A549 (cell line): ENCODE results near the gene ACADL. TPM values are rescaled to one million over a fixed set of nuclear protein-coding genes. Genes with fewer than 3 reads are reported as not detected.

Experiments
- ATAC-seq, 2 experiments: fragments of 200-7000 bp in 1 of 2; fragments of >200 bp in 1 of 2; cut with Nextera tagmentation in 1 of 2; cut with Tn5 transposase in 1 of 2; 3 replicates each; pipeline versions ENCODE4 v1.8.0 to v1.9.1; 2018 to 2020; ENCODE audit warnings: mild to moderate bottlenecking in 1 of 2, moderate library complexity in 1 of 2
- CTCF ChIA-PET: fragments of 300-600 bp; sonication (Branson Sonifier 250); formaldehyde crosslinking; extraction: SDS; loops from one replicate; lab custom pipeline; 2021; ENCODE audit warnings: antibody characterized with exemption, inconsistent platforms; lab: Yijun Ruan, JAX
- POLR2A ChIA-PET: fragments of 350-600 bp; formaldehyde crosslinking; extraction: SDS; loops from one replicate; lab custom pipeline; 2021; ENCODE audit warnings: antibody characterized with exemption, inconsistent platforms; lab: Yijun Ruan, JAX
- DNase-seq, 2 experiments: peaks; one replicate each; pipeline versions ENCODE4 v3.0.0 to v3.0.0-alpha.2; 2011 to 2016; ENCODE audit warnings: low read depth in 1 of 2, low spot score in 1 of 2
- FAIRE-seq: peaks from 2 replicates; lab custom pipeline; 2011; peaks lifted over from hg19 to GRCh38; lab: Jason Lieb, UNC
- H3K27ac ChIP-seq, 2 experiments: fragments of >200 bp; sonication (Bioruptor Twin); formaldehyde crosslinking; 3 replicates each; pipeline ENCODE4 v1.5.1; 2016 to 2017
- H3K4me1 ChIP-seq: fragments of >200 bp; sonication (Bioruptor Twin); formaldehyde crosslinking; 3 replicates; pipeline ENCODE4 v1.6.1; 2016
- H3K4me2 ChIP-seq: fragments of >200 bp; sonication (Bioruptor Twin); formaldehyde crosslinking; 3 replicates; pipeline ENCODE4 v1.6.1; 2016
- H3K4me3 ChIP-seq: fragments of >200 bp; sonication (Bioruptor Twin); formaldehyde crosslinking; 3 replicates; pipeline ENCODE4 v1.5.1; 2016
- H3K9me3 ChIP-seq: fragments of >200 bp; sonication (Bioruptor Twin); formaldehyde crosslinking; 3 replicates; pipeline ENCODE4 v1.6.1; 2016
- CHD4 ChIP-seq: fragments of 200-600 bp; sonication (generic); IDR thresholded peaks from 2 replicates; pipeline ENCODE4 v1.6.1; 2016; ENCODE audit warnings: antibody characterized with exemption, mild to moderate bottlenecking, borderline replicate concordance
- EP300 ChIP-seq, 2 experiments: fragments of >200 bp; sonication (Bioruptor Twin); formaldehyde crosslinking; IDR thresholded peaks; 2 replicates in 1 of 2; 3 replicates in 1 of 2; pipeline ENCODE4 v1.6.1; 2016 to 2017
- FOSB ChIP-seq: fragments of 250-450 bp; sonication (Bioruptor Pico); IDR thresholded peaks from 2 replicates; pipeline ENCODE4 v1.5.0; 2020; ENCODE audit warnings: mild to moderate bottlenecking, moderate library complexity
- KDM1A ChIP-seq: fragments of 200-600 bp; sonication (generic); IDR thresholded peaks from 2 replicates; pipeline ENCODE4 v1.6.1; 2016; ENCODE audit warnings: low read depth, mild to moderate bottlenecking
- KDM5A ChIP-seq: fragments of 200-600 bp; sonication (generic); IDR thresholded peaks from 2 replicates; pipeline ENCODE4 v1.6.1; 2016; ENCODE audit warnings: antibody characterized with exemption, mild to moderate bottlenecking
- MAFK ChIP-seq: fragments of 450-650 bp; IDR thresholded peaks from 2 replicates; pipeline ENCODE4 v1.6.1; 2014; ENCODE audit not compliant: partially characterized antibody
- MYC ChIP-seq: IDR thresholded peaks from 2 replicates; pipeline ENCODE4 v1.6.1; 2012; ENCODE audit warnings: mild to moderate bottlenecking, inconsistent platforms, low read length, improper control_type of control experiment, borderline replicate concordance
- NFE2L2 ChIP-seq: fragments of 150-350 bp; conservative IDR thresholded peaks from 2 replicates; pipeline ENCODE4 v1.6.1; 2014; ENCODE audit warnings: low read length
- NPAS2 ChIP-seq: fragments of 250-450 bp; sonication (Bioruptor Pico); IDR thresholded peaks from 2 replicates; pipeline ENCODE4 v1.8.0; 2022; ENCODE audit warnings: mild to moderate bottlenecking, moderate library complexity, borderline replicate concordance
- PHF8 ChIP-seq: fragments of 200-600 bp; sonication (generic); IDR thresholded peaks from 2 replicates; pipeline ENCODE4 v1.6.1; 2016; ENCODE audit warnings: low read depth, mild to moderate bottlenecking, antibody characterized with exemption, moderate library complexity, borderline replicate concordance
- RARB ChIP-seq: fragments of 250-450 bp; sonication (Bioruptor Pico); IDR thresholded peaks from 2 replicates; pipeline ENCODE4 v1.8.0; 2021; ENCODE audit warnings: mild to moderate bottlenecking, moderate library complexity
- RNF2 ChIP-seq: fragments of 200-600 bp; sonication (generic); IDR thresholded peaks from 2 replicates; pipeline ENCODE4 v1.6.1; 2016; ENCODE audit warnings: low read depth, mild to moderate bottlenecking, antibody characterized with exemption, moderate library complexity, borderline replicate concordance
- SMC3 ChIP-seq: fragments of >200 bp; sonication (Bioruptor Twin); formaldehyde crosslinking; IDR thresholded peaks from 3 replicates; pipeline ENCODE4 v1.6.1; 2018; ENCODE audit warnings: inconsistent platforms
- TFCP2L1 ChIP-seq: fragments of 250-450 bp; sonication (Bioruptor Pico); IDR thresholded peaks from 2 replicates; pipeline ENCODE4 v1.5.0; 2021; ENCODE audit warnings: mild to moderate bottlenecking
- TP53 ChIP-seq: fragments of 250-450 bp; sonication (Bioruptor Pico); IDR thresholded peaks from 2 replicates; pipeline ENCODE4 v1.5.0; 2021; ENCODE audit warnings: mild to moderate bottlenecking, moderate library complexity
- ZSCAN20 ChIP-seq: fragments of 250-450 bp; sonication (Bioruptor Pico); IDR thresholded peaks from 2 replicates; pipeline ENCODE4 v1.8.0; 2022; ENCODE audit warnings: mild to moderate bottlenecking, moderate library complexity
- WGBS: methylation state at CpG from one replicate; pipeline ENCODE4 v1.1.6; 2017; ENCODE audit errors: missing lambda C conversion rate; 5-methylcytosine and 5-hydroxymethylcytosine counted together
- polyA minus RNA-seq: library from RNA; depleted of rRNA, polyadenylated mRNA; stranded (reverse); fragments of >200 nt; gene quantifications from 2 replicates; pipeline ENCODE4 v1.2.3, GENCODE V29; 2011; rRNA and poly(A)+ RNA removed
- polyA plus RNA-seq, 4 experiments: library from polyadenylated mRNA; depleted of rRNA in 3 of 4; stranded (reverse); fragments of >200 nt; fragmentation: RNase III in 1 of 4; extraction: RNeasy Plus Mini Kit Qiagen cat#74134 plus additional on column Dnase treatment in 1 of 4; gene quantifications; 2 replicates in 3 of 4; 3 replicates in 1 of 4; pipeline ENCODE4 v1.2.3, GENCODE V29; 2011 to 2017
- TF ChIP-seq, protein P1 (sequence below): IDR thresholded peaks from 2 replicates; pipeline ENCODE4 v1.6.1; 2012
- TF ChIP-seq, protein P2 (sequence below): fragments of 250-450 bp; sonication (Bioruptor Pico); IDR thresholded peaks from 2 replicates; pipeline ENCODE4 v1.5.0; 2021; ENCODE audit warnings: mild to moderate bottlenecking, moderate library complexity, borderline replicate concordance
- TF ChIP-seq, protein P3 (sequence below): IDR thresholded peaks from 2 replicates; pipeline ENCODE4 v1.6.1; 2012; ENCODE audit warnings: low read depth, borderline replicate concordance
- TF ChIP-seq, protein P4 (sequence below): fragments of 200-600 bp; sonication (generic); IDR thresholded peaks from 2 replicates; pipeline ENCODE4 v1.6.1; 2016; ENCODE audit warnings: antibody characterized with exemption, mild to moderate bottlenecking, moderate library complexity
- TF ChIP-seq, protein P5 (sequence below): fragments of 450-650 bp; IDR thresholded peaks from 2 replicates; pipeline ENCODE4 v1.6.1; 2014; ENCODE audit warnings: antibody characterized with exemption
- TF ChIP-seq, protein P6 (sequence below): fragments of 250-450 bp; sonication (Bioruptor Pico); IDR thresholded peaks from 2 replicates; pipeline ENCODE4 v1.5.0; 2020; ENCODE audit warnings: low read depth, mild to moderate bottlenecking, moderate library complexity
- TF ChIP-seq, protein P7 (sequence below): fragments of >200 bp; sonication (Bioruptor Twin); formaldehyde crosslinking; IDR thresholded peaks from 3 replicates; pipeline ENCODE4 v1.6.1; 2016

ACADL gene
- polyA plus RNA-seq (2011; rRNA removed) (0.10 and 0.11 TPM in 2 replicates), polyA plus RNA-seq (2017; fragmentation: RNase III; extraction: RNeasy Plus Mini Kit Qiagen cat#74134 plus additional on column Dnase treatment) (not detected in 3 replicates), polyA minus RNA-seq (not detected in 2 replicates)
- polyA plus RNA-seq (2012; cell fraction: cytosol; rRNA removed) = 0.01 TPM in 1 of 2 replicates, not detected in the other
- polyA plus RNA-seq (2012; cell fraction: nucleus; rRNA removed) = not detected in 2 replicates

DNA sequence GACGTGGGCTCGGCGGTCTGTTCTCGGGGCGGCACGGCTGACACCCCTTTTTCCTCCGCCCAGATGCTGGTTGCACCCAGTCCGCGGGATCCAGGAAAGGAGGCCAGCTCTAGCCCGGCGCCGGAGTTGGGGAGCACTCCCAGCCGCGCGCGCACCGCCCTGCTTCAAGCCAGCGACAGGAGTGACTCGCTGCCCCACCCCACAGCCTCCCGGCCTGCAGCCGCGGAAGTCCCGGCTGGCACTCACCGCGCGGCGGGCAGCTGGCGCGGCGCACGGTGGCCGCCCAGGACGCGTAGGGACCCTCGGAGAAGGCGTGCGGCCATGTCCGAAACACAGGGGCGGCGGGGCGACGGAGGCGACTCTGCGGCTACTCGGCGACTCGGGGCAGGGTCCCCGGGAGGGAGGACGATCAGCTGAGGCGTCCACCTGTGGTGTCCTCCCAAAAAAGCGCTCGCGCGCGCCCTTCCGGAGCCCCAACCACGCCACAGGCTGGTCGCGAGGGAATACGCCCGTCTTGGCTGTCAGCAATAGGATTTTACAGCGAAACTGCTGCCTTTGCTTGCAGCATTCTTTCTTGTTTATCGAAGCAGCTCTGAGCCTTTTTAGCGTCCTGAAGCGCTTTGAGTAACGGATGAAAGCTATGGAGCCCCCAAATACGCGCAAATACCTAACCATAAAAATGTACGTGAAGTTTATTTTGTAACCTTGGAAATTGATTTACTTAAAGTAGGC is at the start of gene ACADL:
TSS of gene ACADL (minus strand) at position 507 of the 732 bp plus-strand sequence. CDS start at position 323, 184 bp downstream.
- TF ChIP-seq RARB (no peak), SMC3 (no peak), CHD4 (no peak), NPAS2 (no peak)
- TF ChIP-seq, protein P1, sequence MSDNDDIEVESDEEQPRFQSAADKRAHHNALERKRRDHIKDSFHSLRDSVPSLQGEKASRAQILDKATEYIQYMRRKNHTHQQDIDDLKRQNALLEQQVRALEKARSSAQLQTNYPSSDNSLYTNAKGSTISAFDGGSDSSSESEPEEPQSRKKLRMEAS = 0 out of 2 replicates have a peak, but pooled peaks have one; percentile 15
- TF ChIP-seq, protein P2, sequence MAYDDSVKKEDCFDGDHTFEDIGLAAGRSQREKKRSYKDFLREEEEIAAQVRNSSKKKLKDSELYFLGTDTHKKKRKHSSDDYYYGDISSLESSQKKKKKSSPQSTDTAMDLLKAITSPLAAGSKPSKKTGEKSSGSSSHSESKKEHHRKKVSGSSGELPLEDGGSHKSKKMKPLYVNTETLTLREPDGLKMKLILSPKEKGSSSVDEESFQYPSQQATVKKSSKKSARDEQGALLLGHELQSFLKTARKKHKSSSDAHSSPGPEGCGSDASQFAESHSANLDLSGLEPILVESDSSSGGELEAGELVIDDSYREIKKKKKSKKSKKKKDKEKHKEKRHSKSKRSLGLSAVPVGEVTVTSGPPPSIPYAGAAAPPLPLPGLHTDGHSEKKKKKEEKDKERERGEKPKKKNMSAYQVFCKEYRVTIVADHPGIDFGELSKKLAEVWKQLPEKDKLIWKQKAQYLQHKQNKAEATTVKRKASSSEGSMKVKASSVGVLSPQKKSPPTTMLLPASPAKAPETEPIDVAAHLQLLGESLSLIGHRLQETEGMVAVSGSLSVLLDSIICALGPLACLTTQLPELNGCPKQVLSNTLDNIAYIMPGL (CRISPR knock-in tag) = no peak
- Histone ChIP-seq H3K4me2 (peak within 1 kb of the TSS; percentile 97), H3K4me3 (peak within 1 kb of the TSS; percentile 63), H3K27ac (peak within 1 kb of the TSS in 1 of 2 experiments; percentile 36; a peak in 1 of 6 replicates), H3K4me1 (no peaks in the 10 kb centered on the region), H3K9me3 (no peaks in the 10 kb centered on the region)
- FAIRE-seq (no peak), DNase-seq (peak; percentile 15 to 32), ATAC-seq (peak; percentile 89 to 91)
- ChIA-PET POLR2A (no interaction called here), CTCF (no interaction called here)
- 9% methylated on average over 19 of the region's 69 CpGs for WGBS

DNA sequence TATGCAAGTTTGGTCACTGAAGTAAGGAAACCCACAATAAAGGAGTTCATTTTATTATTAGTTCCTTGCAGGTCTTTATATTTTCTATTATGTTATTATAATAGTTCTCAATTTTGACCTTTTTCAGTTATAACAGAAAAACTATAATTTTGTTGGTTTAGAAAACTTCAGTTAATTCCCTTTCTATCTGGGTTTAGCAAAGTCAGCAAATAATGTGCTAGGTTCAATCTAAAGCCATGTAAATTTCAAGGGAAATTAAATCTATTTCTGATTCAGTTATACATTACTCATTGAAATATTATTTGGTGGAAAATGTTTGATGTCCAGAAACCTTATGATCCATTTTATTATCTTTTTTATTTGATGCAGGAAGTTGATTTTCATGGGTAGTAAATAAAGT is 46.1 kb upstream of the ACADL start:
- POLR2A ChIA-PET = no interaction called here
- no peak for DNase-seq
- no peak overlapping the region for H3K4me2 ChIP-seq
- FAIRE-seq = no peak
- ATAC-seq = no peak
- CTCF ChIA-PET = no interaction called here
- TF ChIP-seq RNF2 = no peak
- peak; percentile 82 for TF ChIP-seq MAFK
- TF ChIP-seq MYC = no peak
- TF ChIP-seq KDM1A = no peak
- no peak overlapping the region for H3K4me3 ChIP-seq
- no peak overlapping the region for H3K27ac ChIP-seq
- H3K9me3 ChIP-seq = no peaks in the 10 kb centered on the region
- H3K4me1 ChIP-seq = no peaks in the 10 kb centered on the region

DNA sequence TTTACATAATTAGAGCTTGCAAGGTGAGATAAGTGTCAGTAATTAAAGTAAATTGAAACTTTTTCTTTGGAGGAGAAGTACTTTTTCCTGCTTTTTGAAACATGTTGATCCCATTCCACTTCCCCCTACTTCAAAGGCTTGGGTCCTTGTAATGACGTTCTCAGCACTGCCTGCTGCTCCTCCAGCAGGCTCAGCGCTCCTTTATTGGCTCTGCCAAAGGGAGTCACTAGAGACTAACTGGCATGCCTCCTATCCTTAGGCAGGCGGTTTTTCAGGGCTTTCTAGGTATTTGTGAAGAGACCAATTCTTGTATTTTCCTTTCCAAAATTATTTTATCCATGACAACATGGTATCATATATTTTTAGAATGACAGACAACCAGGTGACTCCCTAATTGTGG is 43.9 kb upstream of the ACADL start:
- ChIA-PET CTCF (no interaction called here), POLR2A (no interaction called here)
- H3K4me3 ChIP-seq = no peak overlapping the region
- no peak overlapping the region for H3K27ac ChIP-seq
- FAIRE-seq (no peak), DNase-seq (no peak), ATAC-seq (no peak)
- H3K4me2 ChIP-seq = no peak overlapping the region
- H3K9me3 ChIP-seq = no peaks in the 10 kb centered on the region
- no peaks in the 10 kb centered on the region for H3K4me1 ChIP-seq
- WGBS = 3% methylated on average over 3 of the region's 3 CpGs
- no peak for TF ChIP-seq FOSB (CRISPR knock-in tag)
- no peak for TF ChIP-seq TFCP2L1 (CRISPR knock-in tag)
- no peak for TF ChIP-seq ZSCAN20 (CRISPR knock-in tag)
- no peak for TF ChIP-seq RARB
- no peak for TF ChIP-seq TP53 (CRISPR knock-in tag)
- TF ChIP-seq, protein P3, sequence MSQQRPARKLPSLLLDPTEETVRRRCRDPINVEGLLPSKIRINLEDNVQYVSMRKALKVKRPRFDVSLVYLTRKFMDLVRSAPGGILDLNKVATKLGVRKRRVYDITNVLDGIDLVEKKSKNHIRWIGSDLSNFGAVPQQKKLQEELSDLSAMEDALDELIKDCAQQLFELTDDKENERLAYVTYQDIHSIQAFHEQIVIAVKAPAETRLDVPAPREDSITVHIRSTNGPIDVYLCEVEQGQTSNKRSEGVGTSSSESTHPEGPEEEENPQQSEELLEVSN = no peak
- TF ChIP-seq SMC3 = no peak
- TF ChIP-seq, protein P4, sequence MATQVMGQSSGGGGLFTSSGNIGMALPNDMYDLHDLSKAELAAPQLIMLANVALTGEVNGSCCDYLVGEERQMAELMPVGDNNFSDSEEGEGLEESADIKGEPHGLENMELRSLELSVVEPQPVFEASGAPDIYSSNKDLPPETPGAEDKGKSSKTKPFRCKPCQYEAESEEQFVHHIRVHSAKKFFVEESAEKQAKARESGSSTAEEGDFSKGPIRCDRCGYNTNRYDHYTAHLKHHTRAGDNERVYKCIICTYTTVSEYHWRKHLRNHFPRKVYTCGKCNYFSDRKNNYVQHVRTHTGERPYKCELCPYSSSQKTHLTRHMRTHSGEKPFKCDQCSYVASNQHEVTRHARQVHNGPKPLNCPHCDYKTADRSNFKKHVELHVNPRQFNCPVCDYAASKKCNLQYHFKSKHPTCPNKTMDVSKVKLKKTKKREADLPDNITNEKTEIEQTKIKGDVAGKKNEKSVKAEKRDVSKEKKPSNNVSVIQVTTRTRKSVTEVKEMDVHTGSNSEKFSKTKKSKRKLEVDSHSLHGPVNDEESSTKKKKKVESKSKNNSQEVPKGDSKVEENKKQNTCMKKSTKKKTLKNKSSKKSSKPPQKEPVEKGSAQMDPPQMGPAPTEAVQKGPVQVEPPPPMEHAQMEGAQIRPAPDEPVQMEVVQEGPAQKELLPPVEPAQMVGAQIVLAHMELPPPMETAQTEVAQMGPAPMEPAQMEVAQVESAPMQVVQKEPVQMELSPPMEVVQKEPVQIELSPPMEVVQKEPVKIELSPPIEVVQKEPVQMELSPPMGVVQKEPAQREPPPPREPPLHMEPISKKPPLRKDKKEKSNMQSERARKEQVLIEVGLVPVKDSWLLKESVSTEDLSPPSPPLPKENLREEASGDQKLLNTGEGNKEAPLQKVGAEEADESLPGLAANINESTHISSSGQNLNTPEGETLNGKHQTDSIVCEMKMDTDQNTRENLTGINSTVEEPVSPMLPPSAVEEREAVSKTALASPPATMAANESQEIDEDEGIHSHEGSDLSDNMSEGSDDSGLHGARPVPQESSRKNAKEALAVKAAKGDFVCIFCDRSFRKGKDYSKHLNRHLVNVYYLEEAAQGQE = no peak
- TF ChIP-seq, protein P5, sequence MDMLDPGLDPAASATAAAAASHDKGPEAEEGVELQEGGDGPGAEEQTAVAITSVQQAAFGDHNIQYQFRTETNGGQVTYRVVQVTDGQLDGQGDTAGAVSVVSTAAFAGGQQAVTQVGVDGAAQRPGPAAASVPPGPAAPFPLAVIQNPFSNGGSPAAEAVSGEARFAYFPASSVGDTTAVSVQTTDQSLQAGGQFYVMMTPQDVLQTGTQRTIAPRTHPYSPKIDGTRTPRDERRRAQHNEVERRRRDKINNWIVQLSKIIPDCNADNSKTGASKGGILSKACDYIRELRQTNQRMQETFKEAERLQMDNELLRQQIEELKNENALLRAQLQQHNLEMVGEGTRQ = no peak
- no peak for TF ChIP-seq EP300 (IDR thresholded peaks at IDR 0.05)
- no peak for TF ChIP-seq PHF8
- TF ChIP-seq NFE2L2 = no peak
- TF ChIP-seq, protein P6, sequence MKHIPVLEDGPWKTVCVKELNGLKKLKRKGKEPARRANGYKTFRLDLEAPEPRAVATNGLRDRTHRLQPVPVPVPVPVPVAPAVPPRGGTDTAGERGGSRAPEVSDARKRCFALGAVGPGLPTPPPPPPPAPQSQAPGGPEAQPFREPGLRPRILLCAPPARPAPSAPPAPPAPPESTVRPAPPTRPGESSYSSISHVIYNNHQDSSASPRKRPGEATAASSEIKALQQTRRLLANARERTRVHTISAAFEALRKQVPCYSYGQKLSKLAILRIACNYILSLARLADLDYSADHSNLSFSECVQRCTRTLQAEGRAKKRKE (CRISPR knock-in tag) = no peak
- TF ChIP-seq, protein P7, sequence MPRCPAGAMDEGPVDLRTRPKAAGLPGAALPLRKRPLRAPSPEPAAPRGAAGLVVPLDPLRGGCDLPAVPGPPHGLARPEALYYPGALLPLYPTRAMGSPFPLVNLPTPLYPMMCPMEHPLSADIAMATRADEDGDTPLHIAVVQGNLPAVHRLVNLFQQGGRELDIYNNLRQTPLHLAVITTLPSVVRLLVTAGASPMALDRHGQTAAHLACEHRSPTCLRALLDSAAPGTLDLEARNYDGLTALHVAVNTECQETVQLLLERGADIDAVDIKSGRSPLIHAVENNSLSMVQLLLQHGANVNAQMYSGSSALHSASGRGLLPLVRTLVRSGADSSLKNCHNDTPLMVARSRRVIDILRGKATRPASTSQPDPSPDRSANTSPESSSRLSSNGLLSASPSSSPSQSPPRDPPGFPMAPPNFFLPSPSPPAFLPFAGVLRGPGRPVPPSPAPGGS = no peak
- TF ChIP-seq KDM5A = no peak
